ENCODE data around the gene INTS11. TPM values are rescaled to one million over a fixed set of nuclear protein-coding genes. Genes with fewer than 3 reads are reported as not detected.

INTS11 gene
- total and polyA plus RNA-seq, 10 of the 15 experiments (the other 5 are each of a cell fraction or from before 2014, with no cell fraction given) = 2.5 to 117 (median 77.7) TPM

GRCh38 chr1:1353389-1354151 lies 29.1 kb upstream of the INTS11 start:
- TF ChIP-seq EP300 (IDR thresholded peaks at IDR 0.05; ENCODE audit: borderline replicate concordance in 1 of 2, control insufficient read depth in 1 of 2, low read depth in 2 of 2, low read length in 2 of 2) (no peak), SRF (IDR thresholded peaks at IDR 0.05; ENCODE audit: low read depth in 2 of 2, low read length in 2 of 2) (no peak)
- Histone ChIP-seq H3K4me1 (ENCODE audit: control insufficient read depth, insufficient read depth, low read length) (no peaks in the 10 kb centered on the region), H3K9ac (ENCODE audit: control insufficient read depth, insufficient read depth, low read length) (no peak overlapping the region), H3K27ac (ENCODE audit: control insufficient read depth, insufficient read depth) (no peak overlapping the region), H3K4me2 (ENCODE audit: control insufficient read depth, insufficient read depth) (no peak overlapping the region), H3K9me3 (replicated peaks; ENCODE audit: control insufficient read depth, insufficient read depth, low read length) (no peaks in the 10 kb centered on the region), H3K36me3 (ENCODE audit: control insufficient read depth in 2 of 2, insufficient read depth in 2 of 2, low read length in 1 of 2) (no peaks in the 10 kb centered on the region), H2AFZ (ENCODE audit: control insufficient read depth, low read depth, low read length) (no peak overlapping the region), H3K4me3 (no peak overlapping the region), H4K20me1 (ENCODE audit: control insufficient read depth, insufficient read depth) (no peaks in the 10 kb centered on the region), H3K79me2 (ENCODE audit: control insufficient read depth, insufficient read depth, low read length) (no peaks in the 10 kb centered on the region; the same call in 1 of the 2 replicates), H3K27me3 (replicated peaks in 1 of 2; ENCODE audit: control insufficient read depth in 2 of 2, insufficient read depth in 2 of 2, low read length in 1 of 2) (peaks cover 0 to 3% of the 10 kb centered on the region in 2 experiments; a peak in 2 of 4 replicates)
- DNase-seq (ENCODE audit: low read depth, low spot score) (no peak), FAIRE-seq (no peak), ATAC-seq (no peak)
- ChIA-PET POLR2A (no interaction called here), SMC1A (ENCODE audit: uncharacterized antibody, unreplicated experiment) (no interaction called here), CTCF (no interaction called here), RAD21 (ENCODE audit: unreplicated experiment) (no interaction called here)
- in situ Hi-C loops (cut with MboI) (no loop called here), intact Hi-C loops (cut with micrococcal nuclease; ENCODE audit: unreplicated experiment) (no loop called here)
- no TSS peak for BruUV-seq (replicated peaks)
- WGBS (ENCODE audit: insufficient coverage, insufficient replicate concordance, low lambda C conversion rate, missing lambda C conversion rate) = 25% methylated on average over 28 of the region's 28 CpGs

GRCh38 chr1:1352786-1353388 lies 28.4 kb upstream of the INTS11 start:
- Histone ChIP-seq H4K20me1 (ENCODE audit: control insufficient read depth, insufficient read depth) (no peaks in the 10 kb centered on the region), H3K9me3 (replicated peaks; ENCODE audit: control insufficient read depth, insufficient read depth, low read length) (no peaks in the 10 kb centered on the region), H3K4me2 (ENCODE audit: control insufficient read depth, insufficient read depth) (no peak overlapping the region), H3K4me3 (no peak overlapping the region), H3K9ac (ENCODE audit: control insufficient read depth, insufficient read depth, low read length) (no peak overlapping the region), H2AFZ (ENCODE audit: control insufficient read depth, low read depth, low read length) (no peak overlapping the region), H3K79me2 (ENCODE audit: control insufficient read depth, insufficient read depth, low read length) (peaks cover 2% of the 10 kb centered on the region), H3K27ac (ENCODE audit: control insufficient read depth, insufficient read depth) (no peak overlapping the region), H3K36me3 (ENCODE audit: control insufficient read depth in 2 of 2, insufficient read depth in 2 of 2, low read length in 1 of 2) (no peaks in the 10 kb centered on the region), H3K27me3 (replicated peaks in 1 of 2; ENCODE audit: control insufficient read depth in 2 of 2, insufficient read depth in 2 of 2, low read length in 1 of 2) (peaks cover 0 to 3% of the 10 kb centered on the region in 2 experiments; a peak in 2 of 4 replicates), H3K4me1 (ENCODE audit: control insufficient read depth, insufficient read depth, low read length) (peaks cover 2% of the 10 kb centered on the region; the same call in 1 of the 2 replicates)
- in situ Hi-C loops (cut with MboI) (no loop called here), intact Hi-C loops (cut with micrococcal nuclease; ENCODE audit: unreplicated experiment) (no loop called here)
- ChIA-PET RAD21 (ENCODE audit: unreplicated experiment) (no interaction called here), CTCF (interaction anchor here (1.8 kb wide), 1 partner anchor 19 kb away, joined by 10 read pairs; no protein-coding TSS in a partner anchor), SMC1A (ENCODE audit: uncharacterized antibody, unreplicated experiment) (no interaction called here), POLR2A (no interaction called here)
- no peak for FAIRE-seq
- WGBS (ENCODE audit: insufficient coverage, insufficient replicate concordance, low lambda C conversion rate, missing lambda C conversion rate) = 40% methylated on average over 5 of the region's 5 CpGs
- TF ChIP-seq POU2F2 (IDR thresholded peaks at IDR 0.05; ENCODE audit: borderline replicate concordance, low read depth, low read length) (no peak), MEF2B (IDR thresholded peaks at IDR 0.05; ENCODE audit: partially characterized antibody, poor library complexity, severe bottlenecking) (peak; percentile 34), EP300 (IDR thresholded peaks at IDR 0.05; ENCODE audit: borderline replicate concordance in 1 of 2, control insufficient read depth in 1 of 2, low read depth in 2 of 2, low read length in 2 of 2) (no peak), BCL11A (IDR thresholded peaks at IDR 0.05; ENCODE audit: low read depth, low read length) (no peak), POLR2AphosphoS2 (IDR thresholded peaks at IDR 0.05; ENCODE audit: low read depth, low read length) (peak; percentile 38; the same call in 1 of the 2 replicates)
- no TSS peak for BruUV-seq (replicated peaks)
- ATAC-seq = no peak
- DNase-seq (ENCODE audit: low read depth, low spot score) = no peak
